C4-2B (cell line): ENCODE results near the gene NFIB.

Experiments used
- ZFX ChIP-seq: fragments of 450-650 bp; IDR thresholded peaks from 2 replicates; pipeline ENCODE4 v1.6.1; 2017
- TF ChIP-seq, protein P1 (sequence below): fragments of 450-650 bp; conservative IDR thresholded peaks from 2 replicates; pipeline ENCODE4 v1.5.1; 2017; ENCODE audit warnings: mild to moderate bottlenecking

DNA sequence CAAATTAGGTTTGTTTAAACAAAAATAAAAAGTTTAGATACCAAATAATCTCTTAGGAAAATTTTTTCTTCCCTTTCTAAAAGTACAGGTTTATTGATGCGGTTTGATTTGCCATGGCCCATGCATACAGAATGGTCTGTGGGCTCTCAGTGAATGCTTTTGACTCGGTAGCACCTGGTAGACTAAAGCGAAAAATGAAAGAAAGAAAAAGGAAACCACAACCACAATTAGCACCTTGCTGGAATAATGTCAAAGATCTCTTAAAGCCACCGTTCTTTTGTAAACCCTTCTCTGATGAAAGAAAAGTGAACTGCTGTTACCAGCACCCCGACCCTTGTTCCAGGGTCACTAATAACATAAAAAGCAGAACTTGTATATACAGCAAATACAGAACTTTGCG, 157.9 kb downstream of the NFIB start:
- TF ChIP-seq, protein P1, sequence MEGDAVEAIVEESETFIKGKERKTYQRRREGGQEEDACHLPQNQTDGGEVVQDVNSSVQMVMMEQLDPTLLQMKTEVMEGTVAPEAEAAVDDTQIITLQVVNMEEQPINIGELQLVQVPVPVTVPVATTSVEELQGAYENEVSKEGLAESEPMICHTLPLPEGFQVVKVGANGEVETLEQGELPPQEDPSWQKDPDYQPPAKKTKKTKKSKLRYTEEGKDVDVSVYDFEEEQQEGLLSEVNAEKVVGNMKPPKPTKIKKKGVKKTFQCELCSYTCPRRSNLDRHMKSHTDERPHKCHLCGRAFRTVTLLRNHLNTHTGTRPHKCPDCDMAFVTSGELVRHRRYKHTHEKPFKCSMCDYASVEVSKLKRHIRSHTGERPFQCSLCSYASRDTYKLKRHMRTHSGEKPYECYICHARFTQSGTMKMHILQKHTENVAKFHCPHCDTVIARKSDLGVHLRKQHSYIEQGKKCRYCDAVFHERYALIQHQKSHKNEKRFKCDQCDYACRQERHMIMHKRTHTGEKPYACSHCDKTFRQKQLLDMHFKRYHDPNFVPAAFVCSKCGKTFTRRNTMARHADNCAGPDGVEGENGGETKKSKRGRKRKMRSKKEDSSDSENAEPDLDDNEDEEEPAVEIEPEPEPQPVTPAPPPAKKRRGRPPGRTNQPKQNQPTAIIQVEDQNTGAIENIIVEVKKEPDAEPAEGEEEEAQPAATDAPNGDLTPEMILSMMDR: no peak
- TF ChIP-seq ZFX: no peak
